Measurements from ENCODE around the gene NDC80.
A peak's percentile ranks its signal among the peaks of the same experiment; 100 is the strongest.
"Not testable (repeated sequence)": the region's sequence is repeated elsewhere in the genome, so short reads cannot be mapped to it uniquely, and the experiment has no call there.

The NDC80 gene

GRCh38 chr18:2571200-2572170 is at the start of gene NDC80, which contains the start of gene METTL4:
TSS of gene NDC80 (plus strand) at chr18:2571557. CDS start at chr18:2572986, 1,429 bp downstream.
TSS of gene METTL4 (minus strand) at chr18:2571505. CDS start at chr18:2567216, 4,289 bp downstream.
- DNase-seq (ENCODE audit: low read depth in 2 of 2) = peak; percentile 77 to 79

GRCh38 chr18:2522112-2522511 is 49.2 kb upstream of the NDC80 start:
- DNase-seq (ENCODE audit: low read depth in 2 of 2) = no peak

- DNase-seq (ENCODE audit: low read depth in 2 of 2) = not testable (repeated sequence)
These were observed 46.6 kb upstream of the NDC80 start for GRCh38 chr18:2524794-2525198.

GRCh38 chr18:2526329-2526728 is 45.0 kb upstream of the NDC80 start:
- DNase-seq (ENCODE audit: low read depth in 2 of 2) = no peak

- DNase-seq (ENCODE audit: low read depth in 2 of 2) = no peak
These were observed 42.2 kb upstream of the NDC80 start for GRCh38 chr18:2529154-2529553.

- no peak for DNase-seq (ENCODE audit: low read depth in 2 of 2)
These were observed 39.6 kb upstream of the NDC80 start for GRCh38 chr18:2531751-2532150.

GRCh38 chr18:2532797-2533196 is 38.6 kb upstream of the NDC80 start:
- DNase-seq (ENCODE audit: low read depth in 2 of 2) = no peak

GRCh38 chr18:2534906-2535305 is 36.5 kb upstream of the NDC80 start:
- DNase-seq (ENCODE audit: low read depth in 2 of 2) = no peak

GRCh38 chr18:2535419-2535910 is 35.9 kb upstream of the NDC80 start:
- DNase-seq (ENCODE audit: low read depth in 2 of 2) = no peak

- DNase-seq (ENCODE audit: low read depth in 2 of 2) = no peak
These were observed 35.3 kb upstream of the NDC80 start for GRCh38 chr18:2536063-2536462.

GRCh38 chr18:2536493-2536892 is 34.9 kb upstream of the NDC80 start:
- DNase-seq (ENCODE audit: low read depth in 2 of 2) = no peak

GRCh38 chr18:2537296-2537695 is 34.1 kb upstream of the NDC80 start:
- DNase-seq (ENCODE audit: low read depth in 2 of 2) = no peak

GRCh38 chr18:2538236-2538635 is 33.1 kb upstream of the NDC80 start:
- DNase-seq (ENCODE audit: low read depth in 2 of 2) = no peak

- no peak for DNase-seq (ENCODE audit: low read depth in 2 of 2)
These were observed 32.5 kb upstream of the NDC80 start for GRCh38 chr18:2538844-2539243.

GRCh38 chr18:2540575-2540974 is 30.8 kb upstream of the NDC80 start:
- no peak for DNase-seq (ENCODE audit: low read depth in 2 of 2)

GRCh38 chr18:2541925-2542563 is 29.3 kb upstream of the NDC80 start:
- DNase-seq (ENCODE audit: low read depth in 2 of 2) = not testable (repeated sequence)

GRCh38 chr18:2545155-2545554 is 26.2 kb upstream of the NDC80 start:
- DNase-seq (ENCODE audit: low read depth in 2 of 2) = no peak

GRCh38 chr18:2547477-2548087 is 23.8 kb upstream of the NDC80 start:
- DNase-seq (ENCODE audit: low read depth in 2 of 2) = no peak

GRCh38 chr18:2549462-2549861 is 21.9 kb upstream of the NDC80 start:
- DNase-seq (ENCODE audit: low read depth in 2 of 2) = no peak

- no peak for DNase-seq (ENCODE audit: low read depth in 2 of 2)
These were observed 19.9 kb upstream of the NDC80 start for GRCh38 chr18:2551425-2551824.

GRCh38 chr18:2554696-2555095 is 16.7 kb upstream of the NDC80 start:
- no peak for DNase-seq (ENCODE audit: low read depth in 2 of 2)

GRCh38 chr18:2555895-2556294 is 15.5 kb upstream of the NDC80 start:
- DNase-seq (ENCODE audit: low read depth in 2 of 2) = no peak

Measured in stimulated activated CD8-positive, alpha-beta memory T cell treated with anti-CD3 and anti-CD28 coated beads, Interleukin-2, amount 100 ng/mL, for 48 hours (primary cell).